HEK293 (cell line): ENCODE data around the gene TMEM255A.

Experiments
- CTCF ChIA-PET: fragments of 350-600 bp; formaldehyde crosslinking; extraction: SDS; loops from one replicate; lab custom pipeline; 2021; ENCODE audit warnings: antibody characterized with exemption; lab: Yijun Ruan, JAX
- POLR2A ChIA-PET: fragments of 300-600 bp; formaldehyde crosslinking; extraction: SDS; loops from one replicate; lab custom pipeline; 2020; ENCODE audit warnings: antibody characterized with exemption, inconsistent platforms; lab: Yijun Ruan, JAX
- H3K27ac ChIP-seq: fragments of 200-500 bp; sonication (Bioruptor generic); 2 replicates; pipeline ENCODE4 v1.5.1; 2014; ENCODE audit warnings: low read depth, low read length, control low read depth, inconsistent platforms; ENCODE audit errors: extremely low read depth
- H3K36me3 ChIP-seq, 2 experiments: fragments of 200-500 bp in 1 of 2; sonication (Bioruptor generic) in 1 of 2; 1 replicate in 1 of 2; 2 replicates in 1 of 2; pipeline ENCODE4 v1.5.1; 2014 to 2017; ENCODE audit warnings: inconsistent platforms in 2 of 2, low read length in 2 of 2; ENCODE audit not compliant: control insufficient read depth in 2 of 2, insufficient read depth in 1 of 2
- H3K4me1 ChIP-seq: fragments of 200-500 bp; sonication (Bioruptor generic); 2 replicates; pipeline ENCODE4 v1.5.1; 2014; ENCODE audit warnings: mild to moderate bottlenecking, low read length, inconsistent platforms; ENCODE audit not compliant: control insufficient read depth, insufficient read depth
- H3K4me3 ChIP-seq: 2 replicates; pipeline ENCODE4 v1.5.1; 2011; ENCODE audit warnings: low read depth, mild to moderate bottlenecking, control low read depth, low read length, moderate library complexity
- H3K9me3 ChIP-seq: fragments of 200-500 bp; sonication (Bioruptor generic); 2 replicates; pipeline ENCODE4 v1.5.1; 2014; ENCODE audit warnings: low read depth, low read length, inconsistent platforms; ENCODE audit not compliant: control insufficient read depth, insufficient read depth
- FEZF1 ChIP-seq: fragments of 450-650 bp; formaldehyde crosslinking; IDR thresholded peaks from 2 replicates; pipeline ENCODE4 v1.5.1; 2016; ENCODE audit warnings: missing biosample characterization, missing genetic modification characterization
- KLF16 ChIP-seq: fragments of 450-650 bp; formaldehyde crosslinking; IDR thresholded peaks from 2 replicates; pipeline ENCODE4 v1.5.1; 2017; ENCODE audit warnings: missing biosample characterization, missing genetic modification characterization
- OSR2 ChIP-seq: fragments of 450-650 bp; formaldehyde crosslinking; IDR thresholded peaks from 2 replicates; pipeline ENCODE4 v1.5.1; 2016; ENCODE audit warnings: missing biosample characterization, missing genetic modification characterization
- PRDM1 ChIP-seq: fragments of 450-650 bp; formaldehyde crosslinking; IDR thresholded peaks from 2 replicates; pipeline ENCODE4; 2016; ENCODE audit warnings: missing biosample characterization, missing genetic modification characterization
- SCRT1 ChIP-seq: fragments of 450-650 bp; formaldehyde crosslinking; IDR thresholded peaks from 2 replicates; pipeline ENCODE4 v1.5.1; 2016; ENCODE audit warnings: missing biosample characterization, missing genetic modification characterization, borderline replicate concordance
- YY2 ChIP-seq: fragments of 450-650 bp; formaldehyde crosslinking; IDR thresholded peaks from 2 replicates; pipeline ENCODE4 v1.5.1; 2016; ENCODE audit warnings: missing biosample characterization, missing genetic modification characterization
- ZBTB10 ChIP-seq: fragments of 450-650 bp; formaldehyde crosslinking; IDR thresholded peaks from 2 replicates; pipeline ENCODE4 v1.5.1; 2016; ENCODE audit warnings: missing biosample characterization, missing genetic modification characterization
- ZBTB17 ChIP-seq: fragments of 450-650 bp; formaldehyde crosslinking; IDR thresholded peaks from 2 replicates; pipeline ENCODE4 v1.5.1; 2016; ENCODE audit warnings: missing biosample characterization, missing genetic modification characterization
- ZBTB49 ChIP-seq: fragments of 450-650 bp; formaldehyde crosslinking; IDR thresholded peaks from 2 replicates; pipeline ENCODE4 v1.5.1; 2016; ENCODE audit warnings: missing biosample characterization, missing genetic modification characterization, low read depth
- ZFHX2 ChIP-seq: fragments of 450-650 bp; formaldehyde crosslinking; conservative IDR thresholded peaks from 2 replicates; pipeline ENCODE4 v1.5.1; 2016; ENCODE audit warnings: missing biosample characterization, missing genetic modification characterization
- ZNF114 ChIP-seq: fragments of 450-650 bp; formaldehyde crosslinking; IDR thresholded peaks from 2 replicates; pipeline ENCODE4 v1.5.0; 2017; ENCODE audit warnings: missing biosample characterization, missing genetic modification characterization
- ZNF146 ChIP-seq: fragments of 450-650 bp; formaldehyde crosslinking; IDR thresholded peaks from 2 replicates; pipeline ENCODE4 v1.5.1; 2016; ENCODE audit warnings: missing biosample characterization, missing genetic modification characterization
- ZNF324 ChIP-seq: fragments of 450-650 bp; formaldehyde crosslinking; IDR thresholded peaks from 2 replicates; pipeline ENCODE4 v1.5.1; 2016; ENCODE audit warnings: missing biosample characterization, missing genetic modification characterization
- ZNF404 ChIP-seq: fragments of 450-650 bp; formaldehyde crosslinking; IDR thresholded peaks from 2 replicates; pipeline ENCODE4 v1.5.1; 2017; ENCODE audit warnings: missing biosample characterization, missing genetic modification characterization
- ZNF416 ChIP-seq: fragments of 450-650 bp; formaldehyde crosslinking; IDR thresholded peaks from 2 replicates; pipeline ENCODE4 v1.5.1; 2016; ENCODE audit warnings: missing biosample characterization, missing genetic modification characterization
- ZNF48 ChIP-seq: fragments of 450-650 bp; formaldehyde crosslinking; IDR thresholded peaks from 2 replicates; pipeline ENCODE4 v1.5.1; 2016; ENCODE audit warnings: missing biosample characterization, missing genetic modification characterization
- ZNF548 ChIP-seq: fragments of 450-650 bp; formaldehyde crosslinking; IDR thresholded peaks from 2 replicates; pipeline ENCODE4 v1.5.1; 2016; ENCODE audit warnings: missing biosample characterization, missing genetic modification characterization
- ZNF571 ChIP-seq: fragments of 450-650 bp; formaldehyde crosslinking; IDR thresholded peaks from 2 replicates; pipeline ENCODE4 v1.5.0; 2017; ENCODE audit warnings: missing biosample characterization, missing genetic modification characterization
- ZNF701 ChIP-seq: fragments of 450-650 bp; formaldehyde crosslinking; IDR thresholded peaks from 2 replicates; pipeline ENCODE4 v1.5.1; 2016; ENCODE audit warnings: missing biosample characterization, missing genetic modification characterization
- TF ChIP-seq, protein P1 (sequence below): fragments of 450-650 bp; formaldehyde crosslinking; IDR thresholded peaks from 2 replicates; pipeline ENCODE4 v1.5.1; 2017; ENCODE audit warnings: missing biosample characterization, missing genetic modification characterization

The TMEM255A gene

DNA sequence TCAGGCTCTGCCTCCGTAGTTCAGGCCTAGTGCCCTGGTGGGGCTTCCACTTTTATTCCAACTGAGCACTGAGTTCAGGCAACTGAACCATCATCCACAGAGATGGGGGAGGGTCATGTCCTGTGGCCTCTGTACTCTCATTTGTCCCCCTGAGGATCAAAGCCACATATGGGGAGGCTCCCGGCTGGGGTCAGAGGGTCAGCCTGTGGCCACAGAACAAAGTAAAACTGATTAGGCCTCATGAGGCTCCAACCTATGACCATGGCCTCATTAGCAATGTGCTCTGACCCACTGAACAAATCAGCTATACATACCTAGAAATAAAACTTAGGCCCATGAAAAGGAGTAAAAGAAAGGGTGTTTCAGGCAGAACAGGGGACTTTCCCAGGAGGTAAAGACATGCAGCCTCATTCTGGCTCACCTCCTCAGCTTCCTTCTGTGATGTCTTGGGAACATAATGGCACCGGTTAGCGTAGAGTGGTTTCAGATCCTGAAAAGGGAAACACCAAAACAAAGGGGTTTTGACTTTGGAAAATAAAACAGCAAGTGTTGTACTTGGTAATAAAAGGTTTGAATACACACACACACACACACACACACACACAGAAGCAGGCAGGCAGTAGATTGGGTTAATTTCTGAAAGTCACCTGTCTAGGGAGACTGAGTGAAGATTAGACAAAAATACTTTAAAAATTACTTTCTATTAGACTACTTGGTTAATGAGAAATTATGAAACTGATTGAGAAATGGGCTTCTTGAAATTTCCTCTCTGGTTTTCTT, 24.3 kb downstream of the TMEM255A start:
- Histone ChIP-seq H3K4me1 (no peaks in the 10 kb centered on the region), H3K9me3 (no peaks in the 10 kb centered on the region), H3K27ac (no peak overlapping the region), H3K4me3 (no peak overlapping the region), H3K36me3 (peaks cover 0 to 19% of the 10 kb centered on the region in 2 experiments; a peak in 1 of 3 replicates)
- CTCF ChIA-PET: interaction anchor here (0.9 kb wide), 1 partner anchor 163 kb away, joined by 3 read pairs; no protein-coding TSS in a partner anchor
- POLR2A ChIA-PET: no interaction called here
- TF ChIP-seq SCRT1 (no peak), ZNF701 (tag by site-specific recombination) (no peak), ZNF404 (tag by site-specific recombination) (no peak), ZNF114 (tag by site-specific recombination) (no peak), ZNF146 (tag by site-specific recombination) (no peak), FEZF1 (no peak), ZNF416 (tag by site-specific recombination) (no peak), ZBTB10 (tag by site-specific recombination) (no peak), ZBTB17 (no peak), YY2 (tag by site-specific recombination) (no peak), KLF16 (tag by site-specific recombination) (no peak), ZNF571 (tag by site-specific recombination) (no peak), ZNF324 (tag by site-specific recombination) (no peak), OSR2 (no peak), ZFHX2 (tag by site-specific recombination) (no peak), PRDM1 (no peak), ZNF548 (tag by site-specific recombination) (no peak), ZBTB49 (tag by site-specific recombination) (no peak), ZNF48 (tag by site-specific recombination) (no peak)
- TF ChIP-seq, protein P1, sequence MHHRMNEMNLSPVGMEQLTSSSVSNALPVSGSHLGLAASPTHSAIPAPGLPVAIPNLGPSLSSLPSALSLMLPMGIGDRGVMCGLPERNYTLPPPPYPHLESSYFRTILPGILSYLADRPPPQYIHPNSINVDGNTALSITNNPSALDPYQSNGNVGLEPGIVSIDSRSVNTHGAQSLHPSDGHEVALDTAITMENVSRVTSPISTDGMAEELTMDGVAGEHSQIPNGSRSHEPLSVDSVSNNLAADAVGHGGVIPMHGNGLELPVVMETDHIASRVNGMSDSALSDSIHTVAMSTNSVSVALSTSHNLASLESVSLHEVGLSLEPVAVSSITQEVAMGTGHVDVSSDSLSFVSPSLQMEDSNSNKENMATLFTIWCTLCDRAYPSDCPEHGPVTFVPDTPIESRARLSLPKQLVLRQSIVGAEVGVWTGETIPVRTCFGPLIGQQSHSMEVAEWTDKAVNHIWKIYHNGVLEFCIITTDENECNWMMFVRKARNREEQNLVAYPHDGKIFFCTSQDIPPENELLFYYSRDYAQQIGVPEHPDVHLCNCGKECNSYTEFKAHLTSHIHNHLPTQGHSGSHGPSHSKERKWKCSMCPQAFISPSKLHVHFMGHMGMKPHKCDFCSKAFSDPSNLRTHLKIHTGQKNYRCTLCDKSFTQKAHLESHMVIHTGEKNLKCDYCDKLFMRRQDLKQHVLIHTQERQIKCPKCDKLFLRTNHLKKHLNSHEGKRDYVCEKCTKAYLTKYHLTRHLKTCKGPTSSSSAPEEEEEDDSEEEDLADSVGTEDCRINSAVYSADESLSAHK (tag by site-specific recombination): no peak
